Astrocyte of the cerebellum (primary cell): ENCODE results near the gene OR10H1.

ENCODE experiments used
- DNase-seq: peaks from one replicate; pipeline ENCODE4 v3.0.0-alpha.2; 2011; ENCODE audit warnings: low read depth
- H3K4me3 ChIP-seq: 2 replicates; pipeline ENCODE4 v1.5.1; 2011; ENCODE audit warnings: mild to moderate bottlenecking, low read depth, low read length, moderate library complexity
- in situ Hi-C: cut with HindIII; loops from 2 replicates; pipeline ENCODE4 v1.10.0; 2017; ENCODE audit warnings: low sequenced_read_pairs
- TF ChIP-seq, protein P1 (sequence below): IDR thresholded peaks from 2 replicates; pipeline ENCODE4 v1.5.1; 2012; ENCODE audit warnings: low read length, low read depth, moderate library complexity, mild to moderate bottlenecking; ENCODE audit errors: missing control alignments

The OR10H1 gene

DNA sequence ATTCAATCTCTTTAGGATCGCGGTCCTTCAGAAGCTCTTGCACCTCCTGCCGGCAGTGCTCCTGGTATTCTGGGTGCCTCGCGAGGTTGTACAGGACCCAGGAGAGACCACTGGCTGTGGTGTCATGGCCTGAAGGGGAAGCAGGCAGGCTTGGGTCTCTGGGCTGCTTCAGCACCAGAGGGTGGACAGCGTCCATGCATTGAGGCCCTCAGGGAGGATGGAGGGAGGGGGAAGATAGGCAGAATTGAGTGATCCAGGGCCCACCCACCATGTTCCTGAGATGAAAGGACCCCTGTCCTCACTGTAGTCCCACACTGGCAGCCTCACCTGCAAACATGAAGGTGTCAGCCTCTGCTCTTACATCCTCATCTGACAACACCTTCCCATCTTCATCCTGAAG is 45.9 kb downstream of the OR10H1 start:
- no peak overlapping the region for H3K4me3 ChIP-seq
- in situ Hi-C loops = no loop called here
- TF ChIP-seq, protein P1, sequence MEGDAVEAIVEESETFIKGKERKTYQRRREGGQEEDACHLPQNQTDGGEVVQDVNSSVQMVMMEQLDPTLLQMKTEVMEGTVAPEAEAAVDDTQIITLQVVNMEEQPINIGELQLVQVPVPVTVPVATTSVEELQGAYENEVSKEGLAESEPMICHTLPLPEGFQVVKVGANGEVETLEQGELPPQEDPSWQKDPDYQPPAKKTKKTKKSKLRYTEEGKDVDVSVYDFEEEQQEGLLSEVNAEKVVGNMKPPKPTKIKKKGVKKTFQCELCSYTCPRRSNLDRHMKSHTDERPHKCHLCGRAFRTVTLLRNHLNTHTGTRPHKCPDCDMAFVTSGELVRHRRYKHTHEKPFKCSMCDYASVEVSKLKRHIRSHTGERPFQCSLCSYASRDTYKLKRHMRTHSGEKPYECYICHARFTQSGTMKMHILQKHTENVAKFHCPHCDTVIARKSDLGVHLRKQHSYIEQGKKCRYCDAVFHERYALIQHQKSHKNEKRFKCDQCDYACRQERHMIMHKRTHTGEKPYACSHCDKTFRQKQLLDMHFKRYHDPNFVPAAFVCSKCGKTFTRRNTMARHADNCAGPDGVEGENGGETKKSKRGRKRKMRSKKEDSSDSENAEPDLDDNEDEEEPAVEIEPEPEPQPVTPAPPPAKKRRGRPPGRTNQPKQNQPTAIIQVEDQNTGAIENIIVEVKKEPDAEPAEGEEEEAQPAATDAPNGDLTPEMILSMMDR = no peak
- no peak for DNase-seq

DNA sequence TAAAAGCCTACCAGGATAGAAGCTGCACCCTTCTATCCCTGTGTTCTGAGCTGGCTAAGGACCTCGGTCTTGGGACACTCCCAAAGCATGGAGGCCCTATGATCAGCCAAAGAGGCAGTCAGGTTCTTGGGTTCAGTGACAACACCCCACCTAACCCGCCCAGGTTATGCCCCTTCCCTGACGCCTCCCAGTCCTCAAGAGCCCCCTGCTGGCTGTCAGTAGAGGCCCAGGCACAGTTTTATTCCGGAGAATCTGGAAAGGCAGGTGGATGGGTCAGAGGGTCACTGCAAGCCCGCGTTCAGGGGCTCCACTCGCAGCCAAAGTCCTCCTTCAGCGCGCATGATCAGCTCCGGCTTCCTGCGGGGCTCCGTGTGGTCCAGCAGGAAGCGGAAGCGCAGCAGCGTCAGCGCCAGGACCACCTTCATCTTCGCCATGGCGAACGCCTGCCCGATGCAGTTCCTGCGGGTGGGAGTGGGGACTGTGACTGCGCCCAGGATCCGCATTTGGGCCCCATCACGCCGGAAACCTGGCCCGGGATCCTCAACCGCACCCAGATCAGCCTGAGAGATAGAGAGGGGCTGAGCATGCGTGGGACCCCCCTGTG is 55.4 kb downstream of the OR10H1 start:
- no peak overlapping the region for H3K4me3 ChIP-seq
- TF ChIP-seq, protein P1 = no peak
- in situ Hi-C loops = no loop called here
- DNase-seq = no peak

DNA sequence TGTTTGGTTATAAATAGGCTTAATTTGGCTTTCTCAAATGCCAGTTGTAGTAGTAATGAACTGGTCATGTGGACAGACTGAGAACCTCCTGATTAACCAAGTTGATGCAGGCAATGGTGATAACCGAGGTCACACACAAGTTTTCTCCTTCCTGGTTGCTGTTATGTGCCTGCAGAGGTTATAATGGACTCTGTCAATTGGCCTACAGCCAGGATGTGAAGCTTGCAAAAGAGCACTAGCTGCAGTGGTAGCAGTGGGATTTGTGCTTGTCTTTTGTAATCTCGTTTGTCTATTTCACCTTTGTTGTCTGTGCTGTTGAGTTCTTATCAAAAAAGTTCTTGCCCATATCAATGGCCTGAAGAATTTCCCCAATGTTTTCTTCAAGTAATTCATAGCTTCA is 57.1 kb downstream of the OR10H1 start:
- TF ChIP-seq, protein P1 = no peak
- no peak overlapping the region for H3K4me3 ChIP-seq
- in situ Hi-C loops = no loop called here
- DNase-seq = no peak
